HAP-1 (cell line): ENCODE results near the gene PRB3.

ENCODE experiments used
- DNase-seq, 2 experiments: peaks; one replicate each; pipeline ENCODE4 v3.0.0-alpha.2; 2016 to 2020; ENCODE audit warnings: low spot score in 2 of 2
- H3K27me3 ChIP-seq: fragments of 250-450 bp; sonication (Bioruptor Pico); 2 replicates; pipeline ENCODE4 v1.5.1; 2020; ENCODE audit warnings: low read depth, mild to moderate bottlenecking, moderate library complexity
- H3K36me3 ChIP-seq: fragments of 250-450 bp; sonication (Bioruptor Pico); replicated peaks from 2 replicates; pipeline ENCODE4 v1.5.1; 2020; ENCODE audit warnings: mild to moderate bottlenecking
- H3K4me1 ChIP-seq: fragments of 250-450 bp; sonication (Bioruptor Pico); 2 replicates; pipeline ENCODE4 v1.5.1; 2020; ENCODE audit warnings: mild to moderate bottlenecking
- H3K4me3 ChIP-seq: fragments of 250-450 bp; sonication (Bioruptor Pico); 2 replicates; pipeline ENCODE4 v1.5.1; 2020; ENCODE audit warnings: mild to moderate bottlenecking, moderate library complexity
- H3K9me3 ChIP-seq: fragments of 250-450 bp; sonication (Bioruptor Pico); 2 replicates; pipeline ENCODE4 v1.5.1; 2020; ENCODE audit warnings: mild to moderate bottlenecking, moderate library complexity
- in situ Hi-C: fragments of 300-500 bp; cut with MboI; formaldehyde crosslinking; loops from 3 replicates; pipeline ENCODE4 v1.14.3; 2020; ENCODE audit warnings: low sequenced_read_pairs, inconsistent platforms, mixed read lengths

PRB3 gene

DNA sequence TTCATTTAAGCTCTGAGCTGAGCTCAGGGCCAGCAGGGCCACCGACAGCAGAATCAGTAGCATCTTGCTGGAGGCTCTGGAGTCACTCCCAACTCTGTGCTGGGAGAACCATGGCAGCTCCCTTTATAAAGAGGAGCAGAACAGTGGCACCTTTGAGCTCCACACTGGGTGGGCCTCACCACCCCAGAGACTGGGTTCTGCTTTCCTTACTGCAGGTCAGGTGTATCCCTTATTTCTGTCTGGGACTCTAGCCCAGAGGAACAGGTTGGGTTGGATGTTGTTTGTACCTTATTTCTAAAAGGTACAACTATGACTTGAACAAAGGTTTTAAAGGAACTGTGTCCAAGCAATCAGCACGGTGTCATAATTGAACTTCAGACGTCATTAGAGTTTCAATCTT is at the start of gene PRB3:
Gene PRB3, minus strand, starts transcription at position 101 of the 400 bp plus-strand sequence. Its CDS starts 38 bp downstream, at position 63.
- Histone ChIP-seq H3K9me3 (no peaks in the 10 kb centered on the region), H3K4me1 (no peaks in the 10 kb centered on the region), H3K27me3 (no peaks in the 10 kb centered on the region), H3K36me3 (no peaks in the 10 kb centered on the region), H3K4me3 (no peak within 1 kb of the TSS)
- no peak for DNase-seq
- in situ Hi-C loops: no loop called here

DNA sequence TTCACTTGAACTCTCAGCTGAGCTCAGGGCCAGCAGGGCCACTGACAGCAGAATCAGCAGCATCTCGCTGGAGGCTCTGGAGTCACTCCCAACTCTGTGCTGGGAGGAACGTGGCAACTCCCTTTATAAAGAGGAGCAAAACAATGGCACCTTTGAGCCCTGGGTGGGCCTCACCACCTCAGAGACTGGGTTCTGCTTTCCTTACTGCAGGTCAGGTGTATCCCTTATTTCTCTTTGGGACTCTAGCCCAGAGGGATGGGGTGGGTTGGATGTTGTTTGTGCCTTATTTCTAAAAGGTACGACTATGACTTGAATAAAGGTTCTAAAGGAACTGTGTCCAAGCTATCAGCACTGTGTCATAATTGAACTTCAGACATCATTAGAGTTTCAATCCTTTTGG is 40.8 kb upstream of the PRB3 start, which contains the start of gene PRB4:
Gene PRB4, minus strand, starts transcription at position 101 of the 400 bp plus-strand sequence. Its CDS starts 38 bp downstream, at position 63.
- Histone ChIP-seq H3K9me3 (no peaks in the 10 kb centered on the region), H3K4me3 (no peak within 1 kb of the TSS), H3K4me1 (no peaks in the 10 kb centered on the region), H3K36me3 (no peaks in the 10 kb centered on the region), H3K27me3 (no peaks in the 10 kb centered on the region)
- in situ Hi-C loops: no loop called here
- DNase-seq: no peak

DNA sequence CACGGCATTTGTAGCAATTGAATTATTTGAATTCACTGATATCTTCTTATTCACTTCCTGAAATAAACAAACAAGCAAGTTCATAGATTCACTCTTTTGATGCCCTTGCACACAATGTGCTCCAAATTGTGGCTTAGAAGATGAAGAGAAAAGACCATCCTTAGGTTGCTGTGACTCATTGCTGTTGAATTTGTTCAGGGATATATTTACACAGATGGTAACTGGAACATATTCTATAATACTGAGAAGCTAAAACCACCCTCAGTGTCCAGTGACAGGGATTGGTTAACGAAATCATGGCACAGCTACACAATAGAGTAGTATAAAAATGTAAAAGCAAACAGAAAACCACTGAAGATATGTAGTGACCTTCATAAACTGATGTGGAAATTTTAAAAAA is 37.6 kb upstream of the PRB3 start:
- H3K36me3 ChIP-seq: no peaks in the 10 kb centered on the region
- in situ Hi-C loops: no loop called here

DNA sequence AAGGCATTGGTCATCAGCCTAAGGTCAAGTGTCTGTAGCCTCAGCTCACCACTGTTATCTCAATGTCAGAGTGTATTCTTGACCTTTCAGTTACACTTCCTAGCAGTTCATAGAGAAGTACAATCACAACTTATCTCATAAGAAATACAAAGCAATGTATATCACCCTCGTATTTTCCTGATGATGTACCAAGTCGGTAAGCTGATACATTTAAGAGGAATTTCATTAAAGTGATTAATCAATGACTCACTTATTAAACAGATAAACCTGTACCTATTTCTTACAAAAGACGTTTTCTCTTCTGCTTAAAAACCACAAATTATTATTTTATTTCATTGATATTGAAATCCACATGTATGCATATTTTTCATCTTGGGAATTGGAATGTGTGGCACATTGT is 3.9 kb upstream of the PRB3 start:
- Histone ChIP-seq H3K4me1 (no peaks in the 10 kb centered on the region), H3K9me3 (no peaks in the 10 kb centered on the region), H3K36me3 (no peaks in the 10 kb centered on the region), H3K27me3 (no peaks in the 10 kb centered on the region), H3K4me3 (no peak overlapping the region)
- in situ Hi-C loops: no loop called here
- DNase-seq: no peak

More for the DNA sequence above, 37.6 kb upstream of the PRB3 start:
- Histone ChIP-seq H3K9me3 (no peaks in the 10 kb centered on the region), H3K4me3 (no peak overlapping the region), H3K27me3 (no peaks in the 10 kb centered on the region), H3K4me1 (no peaks in the 10 kb centered on the region)
- no peak for DNase-seq

DNA sequence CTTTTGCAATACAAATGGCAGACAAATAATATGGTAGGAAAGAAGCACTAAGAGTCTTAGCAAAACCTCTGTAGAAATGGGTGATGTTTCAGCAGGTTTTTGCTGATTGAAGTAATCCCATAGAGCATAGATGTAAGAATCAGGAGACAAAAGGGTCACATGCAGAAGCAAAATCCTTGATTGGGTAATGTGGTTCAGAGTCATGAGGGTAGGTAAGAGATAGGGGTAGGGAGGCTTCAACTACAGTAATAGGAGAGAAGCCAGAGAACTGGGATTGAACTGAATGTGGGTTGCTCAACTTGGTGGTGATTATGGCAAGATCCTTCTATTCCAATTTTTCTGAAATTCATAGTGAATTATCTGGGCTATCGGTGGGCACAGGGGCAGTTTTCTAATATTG is 5.0 kb downstream of the PRB3 start:
- no peak overlapping the region for H3K4me3 ChIP-seq
- no peaks in the 10 kb centered on the region for H3K27me3 ChIP-seq
- no peaks in the 10 kb centered on the region for H3K36me3 ChIP-seq
- no peaks in the 10 kb centered on the region for H3K4me1 ChIP-seq
- in situ Hi-C loops: no loop called here
- no peak for DNase-seq
- H3K9me3 ChIP-seq: no peaks in the 10 kb centered on the region

DNA sequence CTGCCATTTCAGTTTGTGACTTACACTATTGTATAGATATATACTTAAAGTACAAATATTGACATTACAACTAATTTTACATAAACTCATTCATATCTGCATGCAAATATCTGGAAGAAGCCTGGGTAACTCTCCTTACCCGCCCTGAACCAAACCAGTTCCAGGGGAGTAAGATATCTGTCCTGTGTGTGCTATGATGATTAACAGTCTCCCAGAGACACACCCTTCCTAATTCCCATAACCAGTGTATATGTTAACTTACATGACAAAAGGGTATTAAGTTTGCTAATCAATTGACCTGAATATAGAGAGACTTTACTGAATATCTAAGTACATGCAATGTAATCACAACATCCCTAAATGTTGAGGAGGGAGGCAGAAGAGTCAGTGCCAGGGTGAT is 23.0 kb downstream of the PRB3 start:
- Histone ChIP-seq H3K27me3 (no peaks in the 10 kb centered on the region), H3K4me1 (no peaks in the 10 kb centered on the region), H3K36me3 (no peaks in the 10 kb centered on the region), H3K9me3 (no peaks in the 10 kb centered on the region), H3K4me3 (no peak overlapping the region)
- no peak for DNase-seq
- in situ Hi-C loops: no loop called here

DNA sequence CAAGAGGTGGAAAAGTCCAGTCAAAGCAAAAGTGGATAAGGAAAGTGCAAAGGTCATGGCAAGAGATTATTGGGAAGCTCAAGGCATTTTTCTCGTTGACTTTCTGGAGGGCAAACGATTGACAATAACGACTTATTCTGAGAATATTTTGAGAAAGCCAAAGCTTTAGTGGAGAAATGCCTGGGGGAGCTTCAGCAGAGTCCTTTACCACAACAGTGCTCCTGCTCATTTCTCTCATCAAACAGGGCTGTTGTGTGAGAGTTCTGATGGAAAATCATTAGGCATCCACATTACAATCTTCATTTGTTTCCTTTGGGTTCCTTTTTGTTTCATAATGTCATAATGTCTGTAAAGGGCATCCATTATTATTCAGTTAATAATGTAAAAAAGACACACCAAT is 26.9 kb downstream of the PRB3 start:
- no peaks in the 10 kb centered on the region for H3K27me3 ChIP-seq
- DNase-seq: no peak
- no peaks in the 10 kb centered on the region for H3K4me1 ChIP-seq
- in situ Hi-C loops: no loop called here
- no peaks in the 10 kb centered on the region for H3K36me3 ChIP-seq
- no peak overlapping the region for H3K4me3 ChIP-seq
- no peaks in the 10 kb centered on the region for H3K9me3 ChIP-seq

DNA sequence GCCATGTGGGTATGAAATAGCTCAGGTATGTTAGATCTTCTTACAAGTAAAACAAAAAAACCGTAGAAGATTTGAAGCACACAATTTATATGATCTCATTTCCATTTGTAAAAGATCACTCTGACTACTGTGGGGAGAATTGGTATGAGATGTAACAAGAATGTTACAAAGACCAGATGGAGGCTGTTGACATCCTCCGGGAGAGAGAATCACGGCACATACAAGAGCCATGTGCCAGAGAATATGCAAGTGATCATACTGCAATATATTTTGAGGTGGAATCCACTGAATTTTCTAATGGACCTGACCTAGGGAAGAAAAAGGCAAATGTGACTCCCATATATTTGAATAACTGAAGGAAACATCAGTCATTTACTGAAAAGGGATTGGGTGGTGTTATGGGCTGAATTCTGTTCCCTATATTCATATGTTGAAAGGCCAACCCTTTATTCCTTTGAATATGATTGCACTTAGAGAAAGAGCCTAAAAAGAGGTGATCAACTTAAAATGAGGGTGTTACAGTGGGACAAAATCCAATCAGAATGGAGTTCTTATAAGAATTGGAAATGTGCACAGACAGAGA is 29.1 kb downstream of the PRB3 start:
- Histone ChIP-seq H3K4me1 (no peaks in the 10 kb centered on the region), H3K9me3 (no peaks in the 10 kb centered on the region), H3K4me3 (no peak overlapping the region), H3K27me3 (no peaks in the 10 kb centered on the region), H3K36me3 (no peaks in the 10 kb centered on the region)
- in situ Hi-C loops: no loop called here
- DNase-seq: no peak

DNA sequence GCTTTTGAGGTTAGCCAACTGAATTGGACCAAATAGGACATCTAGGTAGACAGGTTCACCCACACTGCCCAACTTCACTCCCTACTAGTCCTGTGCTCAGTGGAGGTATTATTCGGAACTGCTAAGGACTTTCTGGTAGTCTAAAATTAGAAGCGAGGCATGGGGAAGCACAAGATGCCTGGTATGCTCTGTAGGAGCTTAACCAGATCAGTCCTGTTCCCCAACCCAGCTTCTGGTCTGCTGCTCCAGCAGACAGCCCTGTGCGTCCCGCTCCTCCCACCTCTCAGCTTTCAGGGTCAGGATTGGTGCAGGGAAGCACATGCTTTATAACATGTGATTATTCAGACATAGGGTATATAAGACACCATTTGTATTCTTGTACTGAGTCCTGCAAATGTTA is 31.2 kb downstream of the PRB3 start:
- in situ Hi-C loops: no loop called here
- Histone ChIP-seq H3K4me3 (no peak overlapping the region), H3K9me3 (no peaks in the 10 kb centered on the region), H3K36me3 (no peaks in the 10 kb centered on the region), H3K27me3 (no peaks in the 10 kb centered on the region), H3K4me1 (no peaks in the 10 kb centered on the region)
- DNase-seq: no peak

DNA sequence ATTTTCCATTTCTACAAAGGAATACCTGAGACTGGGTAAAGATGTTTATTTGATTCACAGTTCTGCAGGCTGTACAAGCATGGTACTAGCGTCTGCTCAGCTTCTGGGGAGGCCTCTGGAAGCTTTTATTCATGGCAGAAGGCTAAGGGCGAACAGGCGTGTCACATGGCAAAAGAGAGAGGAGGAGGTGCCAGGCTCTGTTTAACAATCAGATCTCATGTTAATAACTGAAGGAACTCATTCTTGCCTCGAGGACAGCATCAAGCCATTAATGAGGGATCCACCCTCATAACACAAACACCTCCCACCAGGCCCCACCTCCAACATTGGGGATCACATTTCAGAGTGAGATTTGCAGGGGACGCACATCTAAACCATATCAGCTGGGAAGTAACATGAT is 36.0 kb downstream of the PRB3 start:
- no peak for DNase-seq
- in situ Hi-C loops: no loop called here
- no peaks in the 10 kb centered on the region for H3K27me3 ChIP-seq
- no peaks in the 10 kb centered on the region for H3K4me1 ChIP-seq
- no peak overlapping the region for H3K4me3 ChIP-seq
- H3K36me3 ChIP-seq: no peaks in the 10 kb centered on the region
- H3K9me3 ChIP-seq: no peaks in the 10 kb centered on the region

DNA sequence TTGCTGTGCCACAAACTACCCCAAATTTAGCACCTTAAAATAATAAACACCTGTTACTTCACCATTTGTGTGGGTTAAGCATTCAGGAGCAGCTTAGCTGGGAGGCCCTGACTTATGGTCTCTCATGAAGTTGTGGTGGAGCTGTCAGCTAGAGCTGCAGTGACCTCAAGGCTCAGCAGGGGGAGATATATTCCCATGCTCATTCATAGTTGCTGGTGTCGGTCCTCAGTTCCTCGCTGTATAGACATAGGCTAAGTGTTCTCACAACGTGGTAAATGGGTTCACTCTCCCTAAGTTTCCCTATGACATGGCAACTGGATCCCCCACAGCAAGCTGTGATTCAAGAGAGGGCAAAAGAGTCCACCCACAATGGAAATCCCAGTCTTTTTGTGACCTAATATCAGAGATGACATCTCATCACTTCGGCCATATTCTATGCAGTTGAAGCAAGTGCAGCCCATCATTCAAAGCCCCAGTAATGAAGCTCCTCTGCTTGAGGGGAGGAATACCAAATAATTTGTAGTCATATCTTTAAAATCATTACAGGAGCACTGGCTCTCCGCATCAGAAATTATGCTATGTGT is 41.1 kb downstream of the PRB3 start:
- H3K9me3 ChIP-seq: no peaks in the 10 kb centered on the region
- DNase-seq: peak; percentile 60 to 71
- in situ Hi-C loops: loop anchor here (10.0 kb wide), 1 partner anchor 256 kb away; no protein-coding TSS in a partner anchor
- no peaks in the 10 kb centered on the region for H3K4me1 ChIP-seq
- no peaks in the 10 kb centered on the region for H3K36me3 ChIP-seq
- H3K27me3 ChIP-seq: no peaks in the 10 kb centered on the region
- no peak overlapping the region for H3K4me3 ChIP-seq

DNA sequence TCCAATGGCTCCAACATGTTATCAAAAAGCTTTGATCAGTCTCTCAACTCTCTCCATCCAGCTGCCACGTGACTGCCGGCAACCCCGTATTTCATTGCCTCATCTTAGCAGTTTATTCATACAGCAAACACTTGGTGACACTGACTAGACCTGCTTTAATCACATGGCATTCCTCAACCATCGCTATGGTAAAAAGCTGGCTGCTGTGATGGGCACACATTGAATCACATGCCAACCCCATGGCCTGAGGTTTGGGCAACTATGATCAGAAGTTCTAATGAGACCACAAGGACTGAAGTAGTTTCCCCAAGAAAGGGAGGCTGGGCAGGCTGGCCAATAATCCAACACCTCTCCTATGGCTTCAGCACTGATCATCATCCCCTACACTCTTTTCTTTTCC is 42.1 kb downstream of the PRB3 start:
- Histone ChIP-seq H3K4me1 (no peaks in the 10 kb centered on the region), H3K27me3 (no peaks in the 10 kb centered on the region), H3K9me3 (no peaks in the 10 kb centered on the region), H3K36me3 (no peaks in the 10 kb centered on the region), H3K4me3 (no peak overlapping the region)
- no peak for DNase-seq
- in situ Hi-C loops: loop anchor here (10.0 kb wide), 1 partner anchor 257 kb away; no protein-coding TSS in a partner anchor
